MM.1S (cell line): ENCODE data around the gene FMOD.

ENCODE experiments used
- EZH2 ChIP-seq: fragments of 300-600 bp; sonication (generic); optimal IDR thresholded peaks from 2 replicates; pipeline ENCODE3; 2017; ENCODE audit warnings: low read depth, mild to moderate bottlenecking, antibody characterized with exemption, low read length, mixed read lengths
- TF ChIP-seq, protein P1 (sequence below): fragments of 300-600 bp; sonication (generic); IDR thresholded peaks from 2 replicates; pipeline ENCODE4 v1.5.1; 2016; ENCODE audit warnings: antibody characterized with exemption, low read length, mixed read lengths

DNA sequence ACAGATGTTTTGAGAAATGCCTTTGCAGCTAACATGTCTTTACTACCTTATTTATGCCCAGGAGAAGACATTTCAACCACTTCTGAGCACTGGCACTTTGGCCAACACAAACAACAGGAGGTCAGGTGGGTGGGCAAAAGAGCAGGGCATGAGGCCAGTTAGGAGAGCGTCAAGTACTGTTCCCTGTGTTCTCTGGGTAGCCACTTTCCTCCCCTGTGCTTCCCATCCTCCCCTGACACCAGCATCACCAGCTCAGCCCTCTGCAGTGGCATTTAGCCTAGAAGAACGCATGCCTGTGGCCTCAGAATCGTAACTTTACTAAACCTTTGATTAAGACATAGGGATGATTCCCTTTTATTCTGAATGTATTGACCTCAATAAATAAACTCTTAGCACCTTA, 27.3 kb downstream of the FMOD start:
- TF ChIP-seq, protein P1, sequence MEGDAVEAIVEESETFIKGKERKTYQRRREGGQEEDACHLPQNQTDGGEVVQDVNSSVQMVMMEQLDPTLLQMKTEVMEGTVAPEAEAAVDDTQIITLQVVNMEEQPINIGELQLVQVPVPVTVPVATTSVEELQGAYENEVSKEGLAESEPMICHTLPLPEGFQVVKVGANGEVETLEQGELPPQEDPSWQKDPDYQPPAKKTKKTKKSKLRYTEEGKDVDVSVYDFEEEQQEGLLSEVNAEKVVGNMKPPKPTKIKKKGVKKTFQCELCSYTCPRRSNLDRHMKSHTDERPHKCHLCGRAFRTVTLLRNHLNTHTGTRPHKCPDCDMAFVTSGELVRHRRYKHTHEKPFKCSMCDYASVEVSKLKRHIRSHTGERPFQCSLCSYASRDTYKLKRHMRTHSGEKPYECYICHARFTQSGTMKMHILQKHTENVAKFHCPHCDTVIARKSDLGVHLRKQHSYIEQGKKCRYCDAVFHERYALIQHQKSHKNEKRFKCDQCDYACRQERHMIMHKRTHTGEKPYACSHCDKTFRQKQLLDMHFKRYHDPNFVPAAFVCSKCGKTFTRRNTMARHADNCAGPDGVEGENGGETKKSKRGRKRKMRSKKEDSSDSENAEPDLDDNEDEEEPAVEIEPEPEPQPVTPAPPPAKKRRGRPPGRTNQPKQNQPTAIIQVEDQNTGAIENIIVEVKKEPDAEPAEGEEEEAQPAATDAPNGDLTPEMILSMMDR: no peak
- TF ChIP-seq EZH2: no peak
